A673 (cell line): ENCODE measurements around the gene ELP5. TPM values are rescaled to one million over a fixed set of nuclear protein-coding genes. Genes with fewer than 3 reads are reported as not detected.

Experiments used
- BruUV-seq: library from RNA; stranded (reverse); fragments of 400-500 nt; replicated peaks from 2 replicates; lab custom pipeline; 2021; lab: Mats Ljungman, UMichigan
- CTCF ChIA-PET: fragments of 300-600 bp; sonication (Branson Sonifier 250); formaldehyde crosslinking; loops from one replicate; lab custom pipeline; 2022; ENCODE audit warnings: antibody characterized with exemption; lab: Charles Lee
- POLR2A ChIA-PET: fragments of 300-600 bp; sonication (Branson Sonifier 250); formaldehyde crosslinking; loops from one replicate; lab custom pipeline; 2022; ENCODE audit warnings: antibody characterized with exemption; ENCODE audit not compliant: low non-redundant PET; lab: Charles Lee
- DNase-seq: peaks from one replicate; pipeline ENCODE4 v3.0.0-alpha.2; 2015; ENCODE audit warnings: low spot score
- H3K27ac ChIP-seq: fragments of 200-600 bp; sonication (generic); 2 replicates; pipeline ENCODE4 v1.5.1; 2016; ENCODE audit warnings: mixed run types, low read depth, mild to moderate bottlenecking, mixed read lengths, antibody characterized with exemption, low read length; ENCODE audit not compliant: poor library complexity, severe bottlenecking
- H3K27me3 ChIP-seq: fragments of 200-600 bp; sonication (generic); replicated peaks from 2 replicates; pipeline ENCODE4 v1.6.1; 2017; ENCODE audit warnings: mixed run types, low read depth, mild to moderate bottlenecking, mixed read lengths, antibody characterized with exemption, low read length; ENCODE audit not compliant: insufficient read depth, poor library complexity
- H3K36me3 ChIP-seq: fragments of 200-600 bp; sonication (generic); 2 replicates; pipeline ENCODE4 v1.6.1; 2016; ENCODE audit warnings: mixed run types, mild to moderate bottlenecking, mixed read lengths, antibody characterized with exemption, low read length; ENCODE audit not compliant: insufficient read depth, poor library complexity, severe bottlenecking
- H3K4me1 ChIP-seq: fragments of 200-600 bp; sonication (generic); 2 replicates; pipeline ENCODE4 v1.6.1; 2017; ENCODE audit warnings: mixed run types, mild to moderate bottlenecking, mixed read lengths, antibody characterized with exemption, low read length; ENCODE audit not compliant: insufficient read depth, poor library complexity, severe bottlenecking
- H3K4me3 ChIP-seq: fragments of 200-600 bp; sonication (generic); 2 replicates; pipeline ENCODE4 v1.5.1; 2016; ENCODE audit warnings: low read depth, mixed run types, mild to moderate bottlenecking, mixed read lengths, low read length; ENCODE audit not compliant: poor library complexity, severe bottlenecking
- H3K9me3 ChIP-seq: fragments of 200-600 bp; sonication (generic); 2 replicates; pipeline ENCODE4 v1.6.1; 2016; ENCODE audit warnings: mixed run types, low read depth, mild to moderate bottlenecking, mixed read lengths, antibody characterized with exemption, low read length; ENCODE audit not compliant: poor library complexity, severe bottlenecking
- CTCF ChIP-seq: fragments of 300-800, 200-600 bp; sonication (generic); conservative IDR thresholded peaks from 2 replicates; pipeline ENCODE4 v1.5.1; 2017; ENCODE audit warnings: low read depth, mild to moderate bottlenecking, antibody characterized with exemption, low read length, moderate library complexity, mixed read lengths
- EZH2 ChIP-seq: fragments of 200-600 bp; sonication (generic); IDR thresholded peaks from 2 replicates; pipeline ENCODE4 v1.6.1; 2017; ENCODE audit warnings: borderline replicate concordance, low read depth, mild to moderate bottlenecking, mixed read lengths, antibody characterized with exemption, low read length; ENCODE audit not compliant: poor library complexity, severe bottlenecking
- intact Hi-C: fragments of 100-400 bp; cut with micrococcal nuclease; formaldehyde crosslinking; loops from one replicate; pipeline ENCODE4 v1.10.0; 2022; ENCODE audit not compliant: unreplicated experiment
- total RNA-seq: library from RNA; stranded (reverse); gene quantifications from 2 replicates; pipeline ENCODE4 v1.2.3, GENCODE V29; 2021

Gene ELP5
- total RNA-seq, 1 experiment from 2014 or later = 128 TPM

GRCh38 chr17:7258731-7259554, 6.9 kb downstream of the ELP5 start:
- TF ChIP-seq CTCF (no peak), EZH2 (no peak)
- Histone ChIP-seq H3K4me1 (peaks cover 16% of the 10 kb centered on the region), H3K36me3 (peaks cover 26% of the 10 kb centered on the region), H3K4me3 (no peak overlapping the region), H3K9me3 (no peaks in the 10 kb centered on the region), H3K27ac (peak overlapping the region; percentile 65), H3K27me3 (no peaks in the 10 kb centered on the region)
- DNase-seq = peak; percentile 73
- intact Hi-C loops = no loop called here
- CTCF ChIA-PET = interaction anchor here (0.6 kb wide), 1 partner anchor 101 kb away, joined by 8 read pairs; no protein-coding TSS in a partner anchor
- BruUV-seq = no TSS peak
- POLR2A ChIA-PET = interaction anchor here (0.6 kb wide), 2 partner anchors 229 to 442 kb away, joined by 4 to 8 read pairs; no protein-coding TSS in a partner anchor

GRCh38 chr17:7259555-7259889, 7.5 kb downstream of the ELP5 start:
- no TSS peak for BruUV-seq
- TF ChIP-seq EZH2 (no peak), CTCF (no peak)
- POLR2A ChIA-PET = interaction anchor here (0.5 kb wide), 1 partner anchor 1669 kb away, joined by 9 read pairs; no protein-coding TSS in a partner anchor

GRCh38 chr17:7260151-7260550, 8.1 kb downstream of the ELP5 start:
- no TSS peak for BruUV-seq
- peaks cover 14% of the 10 kb centered on the region for H3K36me3 ChIP-seq
- no peak overlapping the region for H3K4me3 ChIP-seq
- no peak overlapping the region for H3K27ac ChIP-seq
- H3K27me3 ChIP-seq = no peaks in the 10 kb centered on the region
- intact Hi-C loops = no loop called here
- H3K4me1 ChIP-seq = peaks cover 16% of the 10 kb centered on the region
- ChIA-PET POLR2A (no interaction called here), CTCF (no interaction called here)
- TF ChIP-seq CTCF (no peak), EZH2 (no peak)
- no peaks in the 10 kb centered on the region for H3K9me3 ChIP-seq
- DNase-seq = no peak

More at GRCh38 chr17:7259555-7259889, 7.5 kb downstream of the ELP5 start:
- CTCF ChIA-PET = interaction anchor here (0.6 kb wide), 1 partner anchor 102 kb away, joined by 8 read pairs; no protein-coding TSS in a partner anchor
- intact Hi-C loops = no loop called here
- Histone ChIP-seq H3K36me3 (peaks cover 20% of the 10 kb centered on the region), H3K9me3 (no peaks in the 10 kb centered on the region), H3K27me3 (no peaks in the 10 kb centered on the region), H3K4me3 (no peak overlapping the region), H3K27ac (peak overlapping the region; percentile 65), H3K4me1 (peaks cover 16% of the 10 kb centered on the region)
- no peak for DNase-seq
